ENCODE measurements around the gene CRBN.

Gene CRBN

GRCh38 chr3:3194861-3195260 lies 15.4 kb upstream of the CRBN start:
- Histone ChIP-seq H3K4me3 (ENCODE audit: low read length) (no peak overlapping the region), H3K27me3 (ENCODE audit: insufficient read depth, low read length) (no peaks in the 10 kb centered on the region; the same call in 1 of the 2 replicates), H3K4me1 (ENCODE audit: insufficient read depth, low read length) (no peaks in the 10 kb centered on the region), H3K9me3 (ENCODE audit: insufficient read depth, low read depth, low read length) (no peaks in the 10 kb centered on the region), H3K27ac (ENCODE audit: low read depth, low read length) (no peak overlapping the region), H3K36me3 (ENCODE audit: insufficient read depth, low read length) (no peaks in the 10 kb centered on the region), H3K9ac (ENCODE audit: low read depth, low read length) (no peak overlapping the region)

GRCh38 chr3:3192286-3192675 lies 12.8 kb upstream of the CRBN start:
- Histone ChIP-seq H3K27me3 (ENCODE audit: insufficient read depth, low read length) (no peaks in the 10 kb centered on the region; the same call in 1 of the 2 replicates), H3K27ac (ENCODE audit: low read depth, low read length) (no peak overlapping the region), H3K9me3 (ENCODE audit: insufficient read depth, low read depth, low read length) (no peaks in the 10 kb centered on the region), H3K9ac (ENCODE audit: low read depth, low read length) (no peak overlapping the region), H3K4me1 (ENCODE audit: insufficient read depth, low read length) (no peaks in the 10 kb centered on the region), H3K36me3 (ENCODE audit: insufficient read depth, low read length) (no peaks in the 10 kb centered on the region), H3K4me3 (ENCODE audit: low read length) (no peak overlapping the region)
- 70% methylated on average over 2 of the region's 2 CpGs for WGBS

DNA sequence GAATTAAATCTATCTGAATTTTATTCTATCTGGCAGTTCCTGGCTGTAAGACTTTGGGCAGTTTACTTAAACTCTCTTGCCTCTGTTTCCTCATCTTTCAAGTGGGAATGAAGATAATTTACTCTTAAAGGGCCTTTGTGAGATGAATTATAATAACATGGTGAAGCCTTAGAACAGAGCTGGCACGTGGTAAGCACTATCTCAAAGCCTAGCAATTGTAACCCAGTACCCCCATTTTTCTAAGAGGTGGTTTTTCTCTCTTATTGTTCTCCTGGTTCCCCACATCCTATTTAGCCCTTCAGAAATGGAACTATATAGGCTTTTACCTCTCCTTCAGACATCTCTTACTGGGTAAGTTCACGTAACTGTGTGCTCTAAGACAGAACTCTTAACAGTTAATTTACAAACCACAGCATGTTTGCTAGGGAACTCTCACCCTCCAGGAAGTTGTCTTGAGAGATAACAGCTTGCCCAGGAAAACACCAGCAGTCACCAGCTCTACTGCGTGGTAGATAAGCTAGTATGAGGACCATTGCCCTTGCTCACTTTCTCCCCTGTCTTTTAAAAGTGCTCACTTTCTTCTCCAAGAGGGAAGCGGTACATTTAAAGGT lies 12.3 kb upstream of the CRBN start:
- no peaks in the 10 kb centered on the region for H3K4me1 ChIP-seq (ENCODE audit: insufficient read depth, low read length)
- no peak overlapping the region for H3K9ac ChIP-seq (ENCODE audit: low read depth, low read length)
- H3K4me3 ChIP-seq (ENCODE audit: low read length): no peak overlapping the region
- WGBS: 84% methylated on average over 4 of the region's 4 CpGs
- no peak overlapping the region for H3K27ac ChIP-seq (ENCODE audit: low read depth, low read length)
- no peaks in the 10 kb centered on the region for H3K9me3 ChIP-seq (ENCODE audit: insufficient read depth, low read depth, low read length)
- H3K36me3 ChIP-seq (ENCODE audit: insufficient read depth, low read length): no peaks in the 10 kb centered on the region
- no peaks in the 10 kb centered on the region; the same call in 1 of the 2 replicates for H3K27me3 ChIP-seq (ENCODE audit: insufficient read depth, low read length)

DNA sequence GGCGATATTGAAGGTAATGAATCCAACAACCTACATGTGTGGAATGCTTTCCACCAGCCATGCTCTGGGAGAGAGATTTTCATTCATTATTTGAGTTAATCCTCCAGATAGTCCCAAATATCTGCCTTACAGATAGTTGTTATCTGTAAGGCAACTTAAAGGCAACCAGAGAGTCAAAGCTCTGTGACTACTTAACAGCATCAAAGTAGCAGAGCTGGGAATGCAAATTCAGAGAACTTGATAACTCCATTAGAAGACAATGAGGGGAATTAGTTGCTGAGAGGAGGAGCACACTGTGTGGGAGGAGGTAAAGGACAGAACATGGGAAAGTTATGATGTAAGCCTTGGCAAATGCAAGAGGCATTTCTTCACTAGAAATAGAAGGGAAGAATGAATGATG lies 10.5 kb upstream of the CRBN start:
- Histone ChIP-seq H3K4me1 (ENCODE audit: insufficient read depth, low read length) (no peaks in the 10 kb centered on the region), H3K9ac (ENCODE audit: low read depth, low read length) (no peak overlapping the region), H3K9me3 (ENCODE audit: insufficient read depth, low read depth, low read length) (no peaks in the 10 kb centered on the region), H3K36me3 (ENCODE audit: insufficient read depth, low read length) (no peaks in the 10 kb centered on the region), H3K27ac (ENCODE audit: low read depth, low read length) (no peak overlapping the region), H3K4me3 (ENCODE audit: low read length) (no peak overlapping the region), H3K27me3 (ENCODE audit: insufficient read depth, low read length) (no peaks in the 10 kb centered on the region; the same call in 1 of the 2 replicates)
- 63% methylated on average over 1 of the region's 1 CpG for WGBS

GRCh38 chr3:3189102-3189727 lies 9.7 kb upstream of the CRBN start:
- 97% methylated on average over 1 of the region's 1 CpG for WGBS
- Histone ChIP-seq H3K36me3 (ENCODE audit: insufficient read depth, low read length) (no peaks in the 10 kb centered on the region), H3K27me3 (ENCODE audit: insufficient read depth, low read length) (peaks cover 4% of the 10 kb centered on the region), H3K9ac (ENCODE audit: low read depth, low read length) (no peak overlapping the region), H3K27ac (ENCODE audit: low read depth, low read length) (no peak overlapping the region), H3K9me3 (ENCODE audit: insufficient read depth, low read depth, low read length) (no peaks in the 10 kb centered on the region), H3K4me3 (ENCODE audit: low read length) (no peak overlapping the region), H3K4me1 (ENCODE audit: insufficient read depth, low read length) (no peaks in the 10 kb centered on the region)

DNA sequence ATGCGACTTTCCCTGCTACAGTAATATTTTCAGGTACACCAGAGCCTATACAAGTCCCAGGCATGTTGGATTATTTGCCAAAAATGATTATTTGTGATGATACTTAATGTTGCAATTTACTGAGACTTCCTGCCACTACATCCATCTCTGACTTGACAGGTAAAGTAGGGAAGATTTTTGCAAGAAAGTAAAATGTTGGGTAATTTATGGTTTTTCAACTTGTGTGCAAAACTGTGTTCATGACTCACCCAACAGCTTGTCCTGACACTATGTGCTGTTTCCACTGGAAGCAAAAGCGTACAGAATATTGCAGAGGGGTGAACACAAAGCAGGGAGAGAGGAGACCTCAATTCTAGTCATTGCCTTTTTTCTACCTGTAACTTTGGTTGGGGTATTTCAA lies 5.4 kb upstream of the CRBN start:
- no peaks in the 10 kb centered on the region for H3K9me3 ChIP-seq (ENCODE audit: insufficient read depth, low read depth, low read length)
- no peak overlapping the region for H3K4me3 ChIP-seq (ENCODE audit: low read length)
- H3K36me3 ChIP-seq (ENCODE audit: insufficient read depth, low read length): no peaks in the 10 kb centered on the region
- 86% methylated on average over 1 of the region's 2 CpGs for WGBS
- no peak overlapping the region for H3K27ac ChIP-seq (ENCODE audit: low read depth, low read length)
- H3K4me1 ChIP-seq (ENCODE audit: insufficient read depth, low read length): no peaks in the 10 kb centered on the region
- H3K27me3 ChIP-seq (ENCODE audit: insufficient read depth, low read length): peaks cover 4% of the 10 kb centered on the region; the same call in 1 of the 2 replicates
- H3K9ac ChIP-seq (ENCODE audit: low read depth, low read length): no peak overlapping the region

- 73% methylated on average over 9 of the region's 9 CpGs for WGBS
- Histone ChIP-seq H3K4me3 (ENCODE audit: low read length) (no peak overlapping the region), H3K36me3 (ENCODE audit: insufficient read depth, low read length) (peaks cover 2% of the 10 kb centered on the region; the same call in 1 of the 2 replicates), H3K4me1 (ENCODE audit: insufficient read depth, low read length) (peaks cover 6% of the 10 kb centered on the region; the same call in 1 of the 2 replicates), H3K9me3 (ENCODE audit: insufficient read depth, low read depth, low read length) (no peaks in the 10 kb centered on the region), H3K27ac (ENCODE audit: low read depth, low read length) (no peak overlapping the region), H3K9ac (ENCODE audit: low read depth, low read length) (no peak overlapping the region), H3K27me3 (ENCODE audit: insufficient read depth, low read length) (peaks cover 4% of the 10 kb centered on the region; the same call in 1 of the 2 replicates)
These were observed 965 bp upstream of the CRBN start for GRCh38 chr3:3180456-3180855.

DNA sequence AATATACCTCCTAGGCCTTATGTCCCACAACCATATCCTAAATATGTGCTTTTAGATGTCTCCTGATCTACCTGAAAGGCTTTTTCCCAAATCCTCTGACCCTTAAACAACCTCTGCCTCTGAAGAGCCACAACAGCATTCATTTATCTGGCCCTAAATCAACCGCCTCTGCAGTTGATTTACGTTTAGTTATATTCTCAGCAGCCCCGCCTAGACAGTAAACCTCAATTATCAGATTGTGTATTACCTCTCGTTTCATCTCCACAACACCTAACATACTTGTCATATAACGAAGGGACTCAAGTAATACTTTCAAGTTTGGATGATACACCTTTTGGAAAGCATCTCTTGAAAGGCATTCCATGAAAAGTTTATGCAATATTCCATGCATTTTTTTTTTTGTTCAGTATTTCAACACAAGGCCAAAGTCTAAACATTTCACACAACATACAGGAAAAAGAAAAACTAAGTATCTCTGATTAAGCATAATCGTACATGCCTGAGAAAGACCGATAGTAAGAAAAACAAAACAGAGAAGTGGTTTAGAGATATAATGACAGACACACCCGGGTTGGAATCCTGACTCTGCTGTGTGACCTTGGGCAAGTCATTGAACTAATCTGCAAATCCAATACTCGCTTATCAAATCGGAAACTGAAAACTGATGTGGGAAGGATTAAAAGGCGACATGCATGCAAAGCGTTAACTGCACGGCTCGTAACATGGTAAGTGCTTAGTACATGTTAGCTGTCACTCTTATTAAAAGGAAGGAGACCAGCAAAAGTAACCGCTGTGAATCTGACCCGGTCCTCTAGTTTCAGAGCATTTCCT lies 778 bp downstream of the CRBN start:
- Histone ChIP-seq H3K4me3 (ENCODE audit: low read length) (peak overlapping the region; percentile 96), H3K9me3 (ENCODE audit: insufficient read depth, low read depth, low read length) (no peaks in the 10 kb centered on the region), H3K27ac (ENCODE audit: low read depth, low read length) (no peak overlapping the region), H3K4me1 (ENCODE audit: insufficient read depth, low read length) (peaks cover 6% of the 10 kb centered on the region; the same call in 1 of the 2 replicates), H3K36me3 (ENCODE audit: insufficient read depth, low read length) (peaks cover 18% of the 10 kb centered on the region), H3K9ac (ENCODE audit: low read depth, low read length) (peak overlapping the region; percentile 94), H3K27me3 (ENCODE audit: insufficient read depth, low read length) (no peaks in the 10 kb centered on the region)
- WGBS: 48% methylated on average over 16 of the region's 16 CpGs

DNA sequence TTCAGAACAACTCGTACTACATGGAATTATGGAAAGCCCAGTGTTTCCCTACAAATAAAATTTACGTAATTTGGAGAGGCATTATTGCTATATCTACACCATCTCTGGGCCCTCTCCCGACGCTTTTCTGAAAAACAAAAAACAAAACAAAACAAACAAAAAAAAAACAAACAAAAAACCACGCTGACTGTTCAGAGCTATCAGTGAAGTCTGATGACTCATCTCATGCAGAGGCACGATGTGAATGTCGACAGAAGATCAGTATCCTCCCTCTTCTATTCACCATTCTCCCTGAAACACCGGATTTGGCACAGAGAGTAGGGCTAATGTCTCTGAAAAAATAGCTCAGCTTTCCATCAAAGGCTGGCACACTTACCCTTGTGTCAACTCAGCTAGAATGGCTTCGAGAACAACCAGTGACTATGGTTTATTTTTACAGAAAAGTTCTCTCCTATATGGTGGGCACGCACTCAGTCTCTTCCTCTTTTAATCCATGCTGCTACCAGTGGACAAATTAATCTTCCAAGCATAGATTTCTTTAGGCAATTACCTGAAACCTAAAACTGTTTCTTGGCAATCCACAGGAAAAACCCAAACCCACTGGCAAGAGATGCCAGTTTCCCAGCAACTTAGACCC lies 1.5 kb downstream of the CRBN start:
- Histone ChIP-seq H3K4me3 (ENCODE audit: low read length) (peak overlapping the region; percentile 96), H3K9me3 (ENCODE audit: insufficient read depth, low read depth, low read length) (no peaks in the 10 kb centered on the region), H3K27me3 (ENCODE audit: insufficient read depth, low read length) (no peaks in the 10 kb centered on the region), H3K27ac (ENCODE audit: low read depth, low read length) (no peak overlapping the region), H3K36me3 (ENCODE audit: insufficient read depth, low read length) (peaks cover 26% of the 10 kb centered on the region), H3K9ac (ENCODE audit: low read depth, low read length) (no peak overlapping the region), H3K4me1 (ENCODE audit: insufficient read depth, low read length) (peaks cover 6% of the 10 kb centered on the region; the same call in 1 of the 2 replicates)
- WGBS: 77% methylated on average over 10 of the region's 10 CpGs

DNA sequence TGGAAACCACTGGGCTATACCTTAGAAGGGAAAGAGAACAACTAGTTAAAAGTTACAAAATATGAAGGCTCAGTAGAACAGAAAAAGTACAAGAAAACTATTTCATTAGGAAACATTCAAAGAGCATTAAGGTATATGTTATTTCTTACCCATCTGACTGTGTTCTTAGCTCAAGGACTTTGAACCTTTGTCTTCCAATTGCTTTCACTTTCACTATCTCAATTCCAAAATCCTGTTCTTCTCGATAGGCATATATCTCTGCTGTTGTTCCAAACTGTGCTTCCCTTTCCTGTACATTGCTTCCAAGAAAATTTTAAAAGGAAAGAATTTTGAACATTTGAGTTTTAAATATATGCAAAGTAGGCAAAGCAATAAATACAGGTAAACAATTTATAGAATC lies 6.9 kb downstream of the CRBN start:
- no peaks in the 10 kb centered on the region for H3K27me3 ChIP-seq (ENCODE audit: insufficient read depth, low read length)
- no peaks in the 10 kb centered on the region for H3K4me1 ChIP-seq (ENCODE audit: insufficient read depth, low read length)
- H3K4me3 ChIP-seq (ENCODE audit: low read length): no peak overlapping the region
- no peaks in the 10 kb centered on the region for H3K9me3 ChIP-seq (ENCODE audit: insufficient read depth, low read depth, low read length)
- H3K36me3 ChIP-seq (ENCODE audit: insufficient read depth, low read length): peaks cover 74% of the 10 kb centered on the region
- no peak overlapping the region for H3K9ac ChIP-seq (ENCODE audit: low read depth, low read length)
- 88% methylated on average over 1 of the region's 1 CpG for WGBS
- no peak overlapping the region for H3K27ac ChIP-seq (ENCODE audit: low read depth, low read length)

DNA sequence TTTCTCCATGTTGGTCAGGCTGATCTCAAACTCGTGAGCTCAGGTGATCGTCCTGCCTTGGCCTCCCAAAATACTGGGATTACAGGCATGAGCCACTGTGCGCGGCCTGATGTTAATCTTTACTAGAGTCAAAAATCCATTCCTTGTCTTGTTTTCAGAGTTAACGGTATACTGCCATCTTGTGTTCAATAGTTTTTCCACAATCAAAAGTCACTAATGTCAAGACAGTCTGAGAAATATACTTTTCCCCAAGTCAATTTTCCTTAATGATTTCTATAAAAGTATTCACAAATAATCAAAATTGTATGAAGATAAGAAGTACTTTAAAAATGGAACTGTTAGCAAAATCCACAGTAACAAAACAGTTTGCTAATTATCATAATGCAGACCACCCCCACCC lies 8.5 kb downstream of the CRBN start:
- Histone ChIP-seq H3K4me3 (ENCODE audit: low read length) (no peak overlapping the region), H3K27me3 (ENCODE audit: insufficient read depth, low read length) (no peaks in the 10 kb centered on the region), H3K9ac (ENCODE audit: low read depth, low read length) (no peak overlapping the region), H3K9me3 (ENCODE audit: insufficient read depth, low read depth, low read length) (no peaks in the 10 kb centered on the region), H3K36me3 (ENCODE audit: insufficient read depth, low read length) (peaks cover 90% of the 10 kb centered on the region), H3K4me1 (ENCODE audit: insufficient read depth, low read length) (no peaks in the 10 kb centered on the region), H3K27ac (ENCODE audit: low read depth, low read length) (no peak overlapping the region)
- 94% methylated on average over 5 of the region's 5 CpGs for WGBS

Data from HUES64 (cell line).